GM18505 (cell line): ENCODE measurements around the gene ARMH2.
"Not testable (repeated sequence)": the region's sequence is repeated elsewhere in the genome, so short reads cannot be mapped to it uniquely, and the experiment has no call there.

ENCODE experiments used
- ATAC-seq: cut with Tn5 transposase; IDR thresholded peaks from one replicate; pipeline ENCODE4 v1.9.1; 2021; ENCODE audit not compliant: unreplicated experiment
- POLR2A ChIP-seq: IDR thresholded peaks from 4 replicates; pipeline ENCODE4 v1.6.1; 2011; ENCODE audit warnings: borderline replicate concordance; ENCODE audit not compliant: insufficient read depth, insufficient read length; ENCODE audit errors: extremely low read depth

Gene ARMH2

GRCh38 chr6:24763578-24763977, 35.1 kb downstream of the ARMH2 start:
- ATAC-seq, result no peak
- no peak for TF ChIP-seq POLR2A

GRCh38 chr6:24761851-24762250, 36.9 kb downstream of the ARMH2 start:
- no peak for TF ChIP-seq POLR2A
- ATAC-seq, result no peak

GRCh38 chr6:24761193-24761835, 37.4 kb downstream of the ARMH2 start:
- no peak for ATAC-seq
- no peak for TF ChIP-seq POLR2A

- ATAC-seq, result no peak
- TF ChIP-seq POLR2A, result no peak
These were observed 38.5 kb downstream of the ARMH2 start for GRCh38 chr6:24760210-24760609.

GRCh38 chr6:24759718-24760117, 39.0 kb downstream of the ARMH2 start:
- no peak for TF ChIP-seq POLR2A
- ATAC-seq, result no peak

GRCh38 chr6:24757611-24758010, 41.1 kb downstream of the ARMH2 start:
- ATAC-seq, result no peak
- TF ChIP-seq POLR2A, result no peak

- no peak for ATAC-seq
- TF ChIP-seq POLR2A, result no peak
These were observed 43.4 kb downstream of the ARMH2 start for GRCh38 chr6:24755279-24755678.

GRCh38 chr6:24754378-24754777, 44.3 kb downstream of the ARMH2 start:
- not testable (repeated sequence) for ATAC-seq

- TF ChIP-seq POLR2A, result no peak
- no peak for ATAC-seq
These were observed 45.2 kb downstream of the ARMH2 start for GRCh38 chr6:24753545-24753944.

GRCh38 chr6:24752917-24753492, 45.7 kb downstream of the ARMH2 start:
- no peak for ATAC-seq
- no peak for TF ChIP-seq POLR2A

- no peak for TF ChIP-seq POLR2A
- ATAC-seq, result no peak
These were observed 46.2 kb downstream of the ARMH2 start for GRCh38 chr6:24752503-24752902.

- ATAC-seq, result not testable (repeated sequence)
These were observed 47.8 kb downstream of the ARMH2 start for GRCh38 chr6:24750878-24751277.

GRCh38 chr6:24749297-24749696, 49.4 kb downstream of the ARMH2 start:
- no peak for ATAC-seq
- no peak for TF ChIP-seq POLR2A
